AG10803 (cell line): ENCODE data around the gene MAML3.

ENCODE experiments used
- DNase-seq: peaks from one replicate; pipeline ENCODE4 v3.0.0; 2010; ENCODE audit warnings: low read depth
- H3K4me3 ChIP-seq: 2 replicates; pipeline ENCODE4 v1.5.1; 2011; ENCODE audit warnings: mild to moderate bottlenecking, low read length, control low read depth
- TF ChIP-seq, protein P1 (sequence below): conservative IDR thresholded peaks from 2 replicates; pipeline ENCODE4 v1.5.1; 2011; ENCODE audit warnings: mild to moderate bottlenecking, low read length, control low read depth, inconsistent platforms

Gene MAML3

DNA sequence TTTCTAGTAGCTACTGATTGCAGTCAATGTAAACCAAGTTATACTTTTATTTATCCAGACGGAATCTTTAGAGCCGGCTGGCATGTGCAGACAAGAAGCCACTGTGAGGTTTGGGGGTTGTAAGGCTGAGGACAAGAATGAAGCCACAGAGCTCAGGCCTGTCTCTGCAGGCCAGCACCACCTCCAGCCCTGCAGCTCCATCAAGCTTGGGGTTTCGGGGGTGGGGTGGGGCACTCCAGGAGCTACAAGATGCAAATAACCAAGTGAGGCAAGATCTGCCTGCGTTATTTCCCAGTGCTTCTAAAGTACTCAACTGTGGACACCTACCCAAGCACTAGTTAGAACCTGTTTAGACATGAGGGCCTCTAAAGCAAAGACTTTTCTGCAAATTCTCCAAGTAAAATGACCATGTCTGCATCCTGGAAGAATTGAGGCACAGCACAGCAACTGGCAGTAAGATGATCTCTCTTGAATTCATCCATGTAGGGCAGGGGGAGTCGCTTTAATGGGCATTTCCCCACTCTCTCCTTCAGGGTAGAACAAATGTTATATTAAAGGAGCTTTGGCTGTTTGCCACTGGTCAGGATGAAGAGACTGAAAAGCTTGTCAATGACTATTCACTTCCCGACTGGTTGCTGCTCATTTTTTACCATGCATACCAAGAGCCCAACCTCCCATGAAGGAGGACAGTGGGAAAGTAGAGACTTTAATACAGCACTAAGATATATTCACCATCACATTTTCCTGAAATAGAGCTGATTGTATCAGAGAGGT lies 265.8 kb downstream of the MAML3 start:
- TF ChIP-seq, protein P1, sequence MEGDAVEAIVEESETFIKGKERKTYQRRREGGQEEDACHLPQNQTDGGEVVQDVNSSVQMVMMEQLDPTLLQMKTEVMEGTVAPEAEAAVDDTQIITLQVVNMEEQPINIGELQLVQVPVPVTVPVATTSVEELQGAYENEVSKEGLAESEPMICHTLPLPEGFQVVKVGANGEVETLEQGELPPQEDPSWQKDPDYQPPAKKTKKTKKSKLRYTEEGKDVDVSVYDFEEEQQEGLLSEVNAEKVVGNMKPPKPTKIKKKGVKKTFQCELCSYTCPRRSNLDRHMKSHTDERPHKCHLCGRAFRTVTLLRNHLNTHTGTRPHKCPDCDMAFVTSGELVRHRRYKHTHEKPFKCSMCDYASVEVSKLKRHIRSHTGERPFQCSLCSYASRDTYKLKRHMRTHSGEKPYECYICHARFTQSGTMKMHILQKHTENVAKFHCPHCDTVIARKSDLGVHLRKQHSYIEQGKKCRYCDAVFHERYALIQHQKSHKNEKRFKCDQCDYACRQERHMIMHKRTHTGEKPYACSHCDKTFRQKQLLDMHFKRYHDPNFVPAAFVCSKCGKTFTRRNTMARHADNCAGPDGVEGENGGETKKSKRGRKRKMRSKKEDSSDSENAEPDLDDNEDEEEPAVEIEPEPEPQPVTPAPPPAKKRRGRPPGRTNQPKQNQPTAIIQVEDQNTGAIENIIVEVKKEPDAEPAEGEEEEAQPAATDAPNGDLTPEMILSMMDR = no peak
- no peak overlapping the region for H3K4me3 ChIP-seq
- no peak for DNase-seq

DNA sequence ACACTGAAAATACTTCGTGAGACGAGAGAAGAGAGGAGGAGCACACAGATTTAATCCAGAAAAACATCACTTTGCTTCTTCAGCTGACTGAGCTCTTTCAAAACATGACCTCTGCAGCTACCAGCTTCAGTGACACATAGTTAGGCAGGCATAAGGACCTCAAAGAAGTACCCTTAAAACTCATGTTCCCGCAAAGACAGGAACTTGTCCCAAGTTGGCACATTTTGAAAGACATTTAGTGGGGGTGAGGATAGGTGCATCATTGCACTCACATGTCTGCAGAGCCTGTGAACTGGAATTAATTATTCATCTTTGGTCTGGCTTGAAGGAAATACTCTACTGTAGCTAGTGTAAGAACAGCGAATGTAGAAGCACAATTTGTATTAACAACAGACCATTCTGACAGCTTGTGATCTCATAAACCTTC lies 266.6 kb downstream of the MAML3 start:
- peak; percentile 14 for DNase-seq
- peak overlapping the region; percentile 35 for H3K4me3 ChIP-seq
- TF ChIP-seq, protein P1 = no peak

DNA sequence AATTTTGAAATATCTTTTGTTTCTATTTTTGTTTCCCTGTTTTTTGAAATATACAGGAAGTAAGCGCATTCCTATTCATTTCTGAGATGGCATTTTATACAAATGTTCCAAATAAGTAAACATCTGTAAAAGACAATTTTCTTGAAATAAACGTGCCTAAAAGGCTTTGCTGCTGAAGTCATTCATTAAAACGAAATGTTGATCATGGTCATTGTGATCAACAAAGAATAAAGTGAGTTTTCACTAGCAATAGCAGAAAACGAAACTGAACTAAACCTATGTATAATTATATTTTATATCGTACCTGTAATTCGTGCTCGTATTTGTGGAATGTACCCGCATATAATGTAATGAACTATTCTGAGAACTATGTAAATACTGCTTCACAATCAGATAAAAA lies 267.2 kb downstream of the MAML3 start:
- DNase-seq = peak; percentile 8
- H3K4me3 ChIP-seq = peak overlapping the region; percentile 35
- TF ChIP-seq, protein P1 = no peak

DNA sequence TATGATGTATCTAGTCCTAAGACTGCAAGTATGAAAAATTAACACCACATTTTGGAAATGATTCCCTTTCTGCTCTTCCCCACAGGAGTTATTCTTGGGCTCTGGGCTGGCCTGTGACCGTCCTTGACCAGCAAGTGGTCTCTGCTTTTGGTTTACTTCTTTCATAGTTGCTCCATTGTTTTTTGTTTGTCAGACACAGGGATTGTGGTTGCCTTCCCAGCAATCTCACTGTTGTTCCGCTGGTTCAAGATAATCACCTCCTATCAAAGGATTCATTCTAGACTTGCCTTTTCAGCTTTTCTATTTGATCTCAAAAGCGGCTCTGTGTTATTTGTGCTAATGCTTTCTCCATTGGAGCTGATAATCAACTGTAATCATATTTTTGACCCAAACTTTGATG lies 269.5 kb downstream of the MAML3 start:
- DNase-seq = no peak
- no peak overlapping the region for H3K4me3 ChIP-seq
- TF ChIP-seq, protein P1 = no peak

DNA sequence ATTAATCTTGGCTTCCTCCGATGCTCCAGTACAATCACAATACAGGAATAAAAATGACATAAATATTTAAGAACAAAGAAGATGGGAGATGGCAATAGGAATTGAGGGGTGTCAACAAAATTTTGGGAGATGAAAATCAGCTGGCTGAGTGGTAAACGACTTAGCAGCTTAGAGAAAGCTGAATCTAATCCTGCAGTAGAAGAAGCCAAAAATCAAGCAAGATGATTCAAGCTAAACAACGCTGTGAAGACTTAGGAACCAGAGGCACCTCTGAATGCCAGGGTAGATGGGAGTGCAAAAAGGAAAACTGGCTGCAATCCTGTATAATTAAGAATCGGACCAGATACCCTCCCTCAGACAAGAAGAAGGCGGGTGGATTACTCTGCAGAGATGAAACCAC lies 273.1 kb downstream of the MAML3 start:
- no peak for DNase-seq

DNA sequence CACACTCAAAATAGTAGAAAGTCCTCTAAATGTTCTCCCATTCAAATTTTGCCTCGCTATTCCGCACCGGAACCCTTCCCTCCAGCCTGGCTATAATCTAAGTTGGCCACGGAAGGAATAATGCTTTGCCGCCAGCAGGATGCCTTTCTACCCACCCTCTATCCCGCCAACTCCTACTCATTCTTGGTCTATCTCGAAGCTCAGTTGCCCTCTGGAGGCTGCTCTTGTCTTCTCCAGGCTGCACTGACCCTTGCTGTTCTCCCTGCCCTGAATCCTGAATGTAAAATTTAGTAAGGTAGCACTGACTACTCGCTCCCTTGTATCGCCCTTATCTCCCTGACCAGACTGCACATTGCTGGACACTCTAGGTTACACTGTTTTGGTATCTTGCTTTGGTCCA lies 275.9 kb downstream of the MAML3 start:
- TF ChIP-seq, protein P1 = no peak
- H3K4me3 ChIP-seq = no peak overlapping the region
- no peak for DNase-seq

More for the DNA sequence above, 273.1 kb downstream of the MAML3 start:
- TF ChIP-seq, protein P1 = no peak
- no peak overlapping the region for H3K4me3 ChIP-seq

DNA sequence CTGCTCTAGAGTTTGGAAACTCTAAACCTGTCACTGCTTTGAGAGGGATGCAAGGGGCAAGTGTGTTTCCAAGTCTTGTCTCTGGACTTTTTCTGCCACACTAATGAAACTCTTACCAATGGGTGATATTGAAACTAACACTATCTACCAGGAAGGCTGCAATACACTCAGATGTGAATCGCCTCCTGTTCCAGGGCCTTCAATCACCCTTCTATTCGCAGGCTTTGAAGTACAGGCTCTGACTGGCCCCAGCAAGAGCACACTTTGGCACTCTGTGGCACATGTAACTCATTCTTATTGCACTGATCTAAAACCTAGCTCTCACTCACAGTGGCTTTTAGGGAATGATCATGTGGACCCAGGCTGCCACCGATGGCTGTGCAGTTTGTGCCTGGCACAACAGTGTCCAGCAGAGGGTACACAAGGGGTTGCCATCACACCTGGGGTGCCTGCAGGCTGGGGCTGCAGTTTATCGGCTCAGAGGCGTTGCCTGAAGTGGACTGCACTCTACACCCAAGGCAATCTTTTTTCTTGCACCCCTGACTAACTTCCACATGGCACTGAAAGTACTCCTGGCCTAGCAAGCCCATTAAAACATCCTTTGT lies 277.5 kb downstream of the MAML3 start:
- no peak for DNase-seq
- TF ChIP-seq, protein P1 = no peak
- no peak overlapping the region for H3K4me3 ChIP-seq
